HG03521 (cell line): ENCODE data around the gene OAS2.

Source experiments
- ATAC-seq: cut with Tn5 transposase; IDR thresholded peaks from one replicate; pipeline ENCODE4 v1.9.1; 2021; ENCODE audit warnings: mild to moderate bottlenecking, moderate library complexity; ENCODE audit not compliant: unreplicated experiment

Gene OAS2

DNA sequence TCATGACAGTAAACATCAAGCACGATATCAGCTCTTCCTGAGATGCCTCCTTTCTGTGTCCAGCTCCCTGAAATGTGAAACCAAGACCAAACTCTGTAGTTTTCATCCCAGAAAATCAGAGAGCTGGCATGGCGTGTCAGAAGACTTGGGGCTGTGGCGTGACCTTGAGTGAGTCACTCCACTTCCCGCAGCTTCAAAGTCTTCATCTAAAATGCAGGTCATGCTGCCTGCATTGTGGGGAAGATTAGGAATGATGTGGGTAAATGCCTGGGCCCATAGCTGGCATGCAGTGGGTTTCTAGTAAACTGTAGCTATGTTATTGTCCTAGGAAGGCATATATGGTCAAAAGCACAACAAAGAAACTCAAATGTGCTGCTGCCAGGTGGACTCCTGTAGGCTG lies 28.8 kb downstream of the OAS2 start:
- ATAC-seq: no peak

DNA sequence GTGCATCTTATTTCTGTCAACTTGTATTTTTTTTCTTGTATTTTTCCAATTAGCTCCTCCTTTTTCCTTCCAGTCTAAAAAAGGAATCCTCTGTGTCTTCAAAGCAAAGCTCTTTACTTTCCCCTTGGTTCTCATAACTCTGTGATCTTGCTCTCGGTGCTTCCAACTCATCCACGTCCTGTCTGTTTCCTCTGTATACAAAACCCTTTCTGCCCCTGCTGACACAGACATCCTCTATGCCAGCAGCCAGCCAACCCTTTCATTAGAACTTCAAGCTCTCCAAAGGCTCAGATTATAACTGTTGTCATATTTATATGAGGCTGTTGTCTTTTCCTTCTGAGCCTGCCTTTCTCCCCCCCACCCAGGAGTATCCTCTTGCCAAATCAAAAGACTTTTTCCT lies 32.4 kb downstream of the OAS2 start:
- ATAC-seq: no peak

DNA sequence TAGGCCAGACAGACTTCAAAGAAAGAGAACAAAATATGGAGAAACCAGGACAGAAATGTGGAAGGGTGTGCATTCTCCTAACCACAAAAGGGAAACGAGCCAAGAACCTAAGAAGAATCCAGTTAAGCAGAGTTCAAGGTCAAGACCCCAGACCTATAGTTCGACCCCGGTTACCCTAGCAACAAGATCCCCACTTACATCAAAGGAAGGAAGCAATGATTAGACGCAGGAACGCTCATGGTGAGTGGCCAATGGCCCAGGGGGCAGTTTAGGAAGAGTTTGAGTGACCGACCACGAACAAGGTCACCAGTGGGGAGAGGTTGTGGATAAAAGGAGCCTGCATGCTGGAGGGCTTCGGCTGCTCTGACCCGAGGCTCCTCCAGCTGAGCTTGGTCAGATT lies 36.2 kb downstream of the OAS2 start:
- ATAC-seq: no peak

DNA sequence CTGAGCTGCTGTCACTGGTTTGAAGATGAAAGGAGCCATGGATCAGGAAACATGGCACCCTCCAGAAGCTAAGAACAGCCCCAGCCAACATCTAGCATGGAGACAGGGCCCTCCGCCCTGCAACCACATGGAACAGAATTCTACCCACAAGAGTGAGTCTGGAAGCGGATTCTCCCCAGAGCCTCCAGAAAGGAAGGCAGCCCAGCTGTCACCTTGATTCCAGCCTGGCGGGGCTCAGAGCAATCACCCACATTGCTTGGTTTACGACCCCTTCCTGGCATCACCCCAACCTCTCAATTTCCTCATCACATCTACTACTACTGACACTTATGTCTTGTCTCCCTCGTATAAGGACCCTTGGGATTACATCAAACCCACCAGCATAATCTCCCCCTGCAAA lies 38.5 kb downstream of the OAS2 start:
- no peak for ATAC-seq

DNA sequence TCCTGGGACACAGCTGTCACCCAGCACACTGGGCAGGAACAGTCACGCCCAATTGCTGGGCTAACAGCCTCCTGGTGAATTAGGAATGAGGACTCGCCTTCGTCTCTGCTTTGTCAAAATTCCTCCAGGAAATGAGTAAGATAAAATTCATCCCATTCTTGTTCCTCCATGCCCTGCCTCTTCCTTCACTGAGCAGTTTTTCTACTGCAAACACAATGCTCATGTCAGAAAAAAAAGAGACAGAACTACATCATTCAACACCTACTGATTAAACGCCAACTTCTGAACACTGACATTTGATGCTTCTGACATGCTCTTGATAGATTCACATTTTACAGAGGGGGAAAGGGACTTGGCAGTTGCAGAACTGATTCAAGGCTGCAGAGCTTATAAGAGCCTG lies 40.7 kb downstream of the OAS2 start:
- no peak for ATAC-seq

DNA sequence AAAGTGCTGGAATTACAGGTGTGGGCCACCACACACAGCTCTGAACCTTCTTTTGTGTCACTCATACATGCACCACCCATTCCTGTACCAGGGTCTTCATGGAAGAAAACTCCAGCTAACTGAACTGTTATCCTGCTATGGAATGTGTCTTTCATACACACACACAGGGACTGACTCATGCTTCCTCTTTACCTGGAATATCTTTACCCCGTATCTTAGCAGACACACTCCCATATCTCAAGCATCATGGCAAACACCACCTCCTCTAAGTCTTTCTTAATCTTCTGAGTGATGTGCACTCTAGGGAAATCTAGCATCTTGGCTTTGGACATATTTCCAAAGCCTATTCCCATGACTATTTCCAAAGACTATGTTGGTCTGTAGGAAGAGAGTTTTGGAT lies 43.2 kb downstream of the OAS2 start:
- no peak for ATAC-seq

DNA sequence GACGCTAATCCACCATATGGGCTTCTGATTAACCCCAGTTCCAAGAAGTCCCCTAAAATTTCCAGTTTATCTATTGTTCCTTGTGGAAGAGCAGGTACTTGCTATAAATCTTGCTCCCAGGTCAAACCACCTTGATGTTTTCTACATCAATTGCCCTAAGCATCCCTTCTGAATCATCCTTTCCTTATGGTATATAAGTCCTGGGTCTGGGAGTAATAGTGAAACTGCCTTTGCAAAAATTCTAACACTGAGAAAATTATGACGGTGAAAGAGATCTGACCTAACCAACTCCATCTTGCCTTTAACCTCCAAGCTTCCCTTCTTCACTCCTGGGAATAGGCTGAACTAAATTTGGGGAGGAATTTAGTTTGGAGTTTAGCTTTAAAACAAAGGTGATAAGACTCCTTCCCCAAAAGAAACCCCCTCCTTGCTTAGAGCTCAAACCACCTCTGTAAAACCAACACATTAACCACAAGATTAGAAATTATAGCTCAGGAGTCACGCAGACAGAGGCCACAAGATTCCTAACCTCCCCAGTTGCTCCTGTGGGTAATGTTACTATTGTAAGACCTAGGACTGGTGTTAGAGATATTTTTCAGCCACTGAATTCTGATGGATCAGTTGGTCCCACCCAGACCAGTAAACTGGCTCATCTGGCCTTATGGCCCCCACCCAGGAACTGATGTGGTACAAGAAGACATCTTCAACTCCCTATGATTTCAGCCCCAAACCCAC lies 44.4 kb downstream of the OAS2 start:
- ATAC-seq: no peak

DNA sequence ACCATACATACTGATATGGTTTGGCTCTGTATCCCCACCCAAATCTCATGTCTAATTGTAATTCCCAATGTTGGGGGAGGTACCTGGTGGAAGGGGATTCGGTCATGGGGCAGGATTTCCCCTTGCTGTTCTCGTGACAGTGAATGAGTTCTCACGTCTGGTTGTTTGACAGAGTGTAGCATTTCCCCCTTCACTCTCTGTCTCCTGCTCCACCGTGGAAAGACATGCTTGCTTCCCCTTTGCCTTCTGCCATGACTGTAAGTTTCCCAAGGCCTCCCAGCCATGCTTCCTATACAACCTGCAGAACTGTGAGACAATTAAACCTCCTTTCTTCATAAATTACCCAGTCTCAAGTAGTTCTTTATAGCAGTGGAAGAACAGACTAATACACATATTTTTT lies 49.4 kb downstream of the OAS2 start:
- ATAC-seq: no peak

DNA sequence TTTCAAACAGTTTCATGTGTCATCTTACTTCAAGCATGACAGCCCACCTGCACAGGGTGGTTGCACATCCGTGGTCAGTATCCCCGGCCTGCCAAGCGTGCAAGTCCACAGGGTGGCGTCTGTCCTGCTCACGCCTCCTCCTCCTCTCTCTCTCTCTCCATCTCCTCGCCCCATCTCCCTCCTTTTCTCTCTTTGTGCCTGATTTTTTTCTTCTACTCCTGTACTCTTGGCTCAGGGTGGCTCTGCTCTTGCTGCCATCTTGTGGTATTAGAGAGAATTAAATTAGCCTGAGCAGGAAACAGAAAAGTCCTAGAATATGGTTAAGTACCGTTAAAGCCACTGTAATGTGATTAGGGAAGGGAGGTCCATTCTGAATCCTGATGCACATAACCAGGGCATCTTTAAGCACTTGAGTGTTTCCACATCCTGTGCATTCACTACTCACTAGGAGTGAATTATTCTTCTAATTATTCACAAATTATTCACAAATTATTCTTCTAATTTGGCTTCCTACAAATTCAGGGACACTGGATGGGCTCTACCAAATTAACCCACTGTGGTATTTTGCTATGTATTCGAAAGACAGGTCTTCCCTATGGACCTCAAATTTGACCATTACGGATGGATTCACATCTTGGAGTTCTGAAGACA lies 52.7 kb downstream of the OAS2 start:
- ATAC-seq: no peak

DNA sequence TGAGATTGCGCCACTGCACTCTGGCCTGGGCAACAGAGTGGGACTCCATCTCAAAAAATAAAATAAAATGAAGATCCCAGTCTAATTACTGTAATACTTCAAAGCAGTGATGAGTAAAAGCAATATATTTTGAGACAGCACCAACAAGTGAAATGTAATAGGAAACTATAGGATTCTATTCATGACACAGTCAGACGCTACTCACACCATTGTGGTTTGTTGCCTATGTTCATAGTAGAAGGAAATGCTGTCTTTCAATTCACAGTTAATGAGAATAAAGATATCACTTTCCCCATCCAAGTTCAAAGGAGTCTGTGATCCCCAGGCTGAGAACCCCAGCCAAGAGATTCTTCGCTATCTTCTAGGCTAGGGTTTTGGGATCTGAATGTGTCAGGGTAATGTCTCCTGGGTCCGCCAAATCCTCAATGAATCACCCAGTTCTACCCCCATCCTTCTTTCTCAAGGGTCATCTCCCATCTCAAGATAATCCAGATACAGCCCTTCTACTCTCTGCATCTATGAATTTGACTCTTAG lies 61.7 kb downstream of the OAS2 start:
- ATAC-seq: no peak

DNA sequence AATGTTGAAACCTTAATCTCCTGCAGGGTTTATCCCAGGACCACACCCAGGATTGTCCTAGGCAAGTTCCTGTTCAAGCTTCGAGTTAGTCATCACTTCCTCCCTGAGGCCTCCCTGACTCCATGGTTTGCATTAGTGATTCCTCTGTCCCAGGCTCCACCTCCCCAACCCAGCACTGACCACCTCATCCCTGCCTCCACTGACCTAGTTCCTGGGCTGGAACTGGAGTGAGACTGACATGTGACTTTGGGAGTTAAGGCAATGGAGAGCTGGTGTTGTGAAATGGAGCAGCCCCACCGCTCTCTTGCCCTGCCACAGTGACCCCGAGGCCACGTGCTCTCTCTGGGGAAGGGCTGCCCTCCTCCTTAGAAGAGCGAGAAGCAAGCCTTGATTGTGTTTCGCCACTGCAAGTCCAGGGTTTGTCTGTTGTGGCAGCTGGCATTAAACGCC lies 62.4 kb downstream of the OAS2 start:
- no peak for ATAC-seq

DNA sequence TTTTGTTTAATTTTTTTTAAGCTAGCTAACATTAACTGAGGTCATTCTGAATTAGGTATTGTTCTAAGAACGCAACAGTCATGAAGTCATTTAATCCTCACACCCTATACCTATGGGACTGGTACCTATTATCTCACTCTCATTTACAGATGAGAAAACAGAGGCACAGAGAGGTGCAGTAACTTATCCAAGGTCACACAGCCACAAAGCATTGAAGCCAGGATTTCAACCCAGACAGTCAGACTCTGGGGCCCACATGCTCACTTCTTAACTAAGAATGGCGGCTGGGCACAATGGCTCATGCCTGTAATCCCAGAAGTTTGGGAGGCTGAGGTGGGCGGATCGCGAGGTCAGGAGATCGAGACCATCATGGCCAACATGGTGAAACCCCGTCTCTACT lies 63.2 kb downstream of the OAS2 start:
- no peak for ATAC-seq

DNA sequence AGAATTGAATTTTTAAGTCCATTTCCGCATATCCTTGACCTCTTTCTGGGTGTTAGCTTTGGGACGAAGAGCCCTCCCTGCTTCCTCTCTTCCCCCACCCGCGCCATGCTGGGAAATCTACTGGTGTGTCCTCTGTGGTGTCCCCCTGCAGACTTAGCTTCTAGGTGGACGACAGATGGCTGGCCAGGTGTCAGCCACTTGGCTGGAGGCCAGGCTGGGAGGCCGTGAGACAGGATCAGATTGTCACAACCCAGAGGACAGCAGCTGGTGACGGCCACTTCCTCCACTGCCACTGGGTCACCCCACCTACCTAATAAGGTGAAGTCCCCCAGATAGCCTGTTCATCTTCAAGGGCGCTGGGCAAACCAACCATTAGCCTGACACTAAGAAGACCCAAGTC lies 64.9 kb downstream of the OAS2 start:
- no peak for ATAC-seq

DNA sequence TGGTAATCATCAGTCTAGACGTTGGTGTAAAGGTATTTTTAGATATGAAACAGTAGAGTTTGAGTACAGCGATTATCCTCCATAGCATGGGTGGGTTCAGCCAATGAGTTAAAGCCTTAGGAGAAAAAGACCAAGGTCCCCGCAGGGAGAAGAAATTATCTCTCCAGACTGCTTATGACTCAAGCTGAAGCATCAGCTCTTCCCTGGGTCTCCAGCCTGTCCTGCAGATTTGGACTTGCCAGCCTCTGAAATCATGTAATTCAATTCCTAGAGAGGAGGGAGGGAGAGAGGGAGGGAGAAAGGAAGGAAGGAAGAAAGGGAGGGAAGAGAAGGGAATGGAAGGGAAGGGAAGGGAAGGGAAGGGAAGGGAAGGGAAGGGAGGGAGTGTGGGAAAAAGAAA lies 66.2 kb downstream of the OAS2 start:
- ATAC-seq: no peak

DNA sequence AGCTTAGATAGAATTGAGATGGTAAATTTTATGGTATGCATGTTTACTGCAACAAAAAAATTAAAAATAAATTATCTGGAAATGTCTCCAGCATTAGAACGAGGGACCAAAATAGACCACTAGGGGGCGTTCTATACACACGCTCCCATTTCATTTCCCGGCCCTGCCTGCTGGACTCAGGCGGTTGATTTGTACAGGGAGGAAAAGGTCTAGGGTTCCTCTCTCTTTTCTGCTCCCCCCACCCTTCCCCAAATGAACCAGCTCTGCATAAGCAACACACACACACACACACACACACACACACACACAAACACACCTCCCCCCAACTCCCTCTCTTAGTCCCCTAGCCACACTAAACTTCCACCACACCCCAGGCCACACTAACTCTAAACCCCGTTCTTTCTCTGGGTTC lies 70.4 kb downstream of the OAS2 start:
- ATAC-seq: no peak

DNA sequence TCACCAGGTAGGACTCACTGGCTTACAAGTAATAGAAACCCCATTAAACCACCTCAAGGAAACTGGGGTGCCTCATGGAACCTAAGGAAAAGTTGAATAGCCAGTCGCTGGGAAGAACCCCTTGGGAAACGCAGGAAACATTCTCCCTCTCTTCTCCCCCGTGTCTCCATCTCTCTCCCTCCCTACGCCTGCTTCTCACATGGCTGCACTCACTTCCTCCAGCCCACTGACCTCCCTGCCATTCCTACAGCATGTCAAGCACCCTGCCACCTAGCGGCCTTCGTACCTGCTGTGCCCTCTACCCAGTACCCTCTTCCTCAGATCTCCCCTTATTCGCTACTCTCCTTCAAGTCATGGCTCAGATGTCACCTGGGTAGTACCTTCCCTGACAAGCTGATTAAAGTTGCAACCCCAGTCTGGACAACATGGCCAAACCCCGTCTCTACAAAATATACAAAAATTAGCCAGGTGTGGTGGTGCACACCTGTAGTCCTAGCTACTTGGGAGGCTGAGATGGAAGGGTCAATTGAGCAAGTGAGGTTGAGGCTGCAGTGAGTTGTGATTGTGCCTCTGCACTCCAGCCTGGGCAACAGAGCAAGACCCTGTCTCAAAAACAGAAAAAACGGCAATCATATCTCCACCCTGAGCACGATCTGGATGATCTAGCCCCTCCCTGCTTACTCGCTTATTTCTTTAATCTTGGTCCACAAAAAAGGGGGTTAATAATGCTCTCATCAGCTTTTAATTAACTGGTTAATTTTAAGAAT lies 71.8 kb downstream of the OAS2 start:
- no peak for ATAC-seq

DNA sequence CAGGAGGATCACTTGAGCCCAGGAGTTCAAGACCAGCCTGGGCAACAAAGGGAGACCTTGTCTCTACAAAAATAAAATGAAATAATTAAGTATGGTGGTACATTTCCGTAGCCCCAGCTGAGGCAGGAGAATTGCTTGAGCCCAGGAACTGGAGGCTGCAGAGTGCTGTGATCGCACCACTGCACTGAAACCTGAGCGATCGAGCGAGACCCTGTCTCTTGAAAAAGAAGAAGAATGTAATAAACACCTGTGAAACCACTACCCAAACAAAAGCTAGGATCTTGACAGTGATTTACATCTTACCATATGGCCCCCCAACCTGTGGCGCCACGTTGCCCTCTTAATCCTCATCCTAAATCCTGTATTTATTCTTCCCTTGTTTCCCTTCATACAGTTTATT lies 72.5 kb downstream of the OAS2 start:
- ATAC-seq: no peak

DNA sequence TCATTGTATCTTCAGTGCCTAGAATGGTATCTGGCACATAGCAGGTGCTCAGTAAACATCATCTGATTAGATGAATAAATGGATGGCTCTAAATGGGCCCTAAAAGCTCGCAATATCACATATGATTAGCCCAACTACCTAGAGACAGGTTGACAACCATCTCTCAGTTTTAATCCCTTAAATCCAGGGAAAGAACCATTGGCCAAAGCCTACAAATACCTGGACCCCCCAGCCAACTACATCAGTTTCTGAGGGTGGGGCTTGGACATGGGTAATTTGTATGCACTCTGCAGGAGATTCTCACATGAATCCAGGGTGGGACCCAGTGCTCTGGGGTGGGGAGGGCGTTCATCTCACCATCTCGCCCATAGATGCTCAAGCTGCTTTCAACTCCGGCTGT lies 73.4 kb downstream of the OAS2 start:
- no peak for ATAC-seq

DNA sequence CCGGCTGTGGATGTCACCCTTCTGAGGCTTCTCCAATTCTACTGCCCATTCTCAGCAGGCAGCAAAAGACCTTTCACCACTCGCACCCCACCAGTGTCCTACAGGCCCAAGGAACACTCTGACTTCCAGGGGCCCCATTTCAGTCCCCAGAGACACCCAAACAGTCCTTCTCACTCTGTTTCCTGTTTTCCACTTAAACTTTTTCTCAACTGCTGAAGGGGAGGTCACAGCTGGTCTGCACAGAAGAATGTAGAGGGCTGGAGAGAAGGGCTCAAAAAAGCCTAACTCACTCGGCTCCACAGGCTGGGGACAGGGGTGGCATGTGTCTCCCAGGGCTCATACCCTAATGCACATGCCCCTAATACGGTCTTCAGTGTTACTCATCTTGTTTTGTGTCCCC lies 74.0 kb downstream of the OAS2 start:
- ATAC-seq: no peak

DNA sequence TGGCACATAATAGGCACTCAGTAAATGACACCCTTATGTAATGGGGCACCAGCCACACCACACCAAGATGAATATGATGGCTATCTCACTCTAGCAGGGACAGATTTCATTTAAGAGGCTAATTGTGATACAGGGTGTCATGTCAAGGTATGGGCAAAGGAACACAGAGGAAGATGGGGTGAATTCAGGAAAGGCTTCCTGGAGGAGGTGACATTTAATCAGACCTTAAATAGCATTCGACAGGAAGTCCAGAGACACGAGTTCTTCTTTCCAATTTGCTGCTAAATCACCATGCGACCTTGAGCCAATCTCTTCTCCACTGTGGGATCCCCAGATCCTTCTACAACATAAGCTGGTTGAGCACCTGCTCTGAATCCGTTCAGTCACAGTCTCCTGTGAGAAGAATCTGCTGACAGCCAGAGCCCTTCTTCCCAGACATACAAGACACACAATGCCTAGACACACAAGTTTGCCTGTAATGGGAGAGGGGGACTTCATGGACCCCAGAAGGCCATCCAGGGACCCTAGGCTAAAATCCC lies 76.7 kb downstream of the OAS2 start:
- no peak for ATAC-seq

DNA sequence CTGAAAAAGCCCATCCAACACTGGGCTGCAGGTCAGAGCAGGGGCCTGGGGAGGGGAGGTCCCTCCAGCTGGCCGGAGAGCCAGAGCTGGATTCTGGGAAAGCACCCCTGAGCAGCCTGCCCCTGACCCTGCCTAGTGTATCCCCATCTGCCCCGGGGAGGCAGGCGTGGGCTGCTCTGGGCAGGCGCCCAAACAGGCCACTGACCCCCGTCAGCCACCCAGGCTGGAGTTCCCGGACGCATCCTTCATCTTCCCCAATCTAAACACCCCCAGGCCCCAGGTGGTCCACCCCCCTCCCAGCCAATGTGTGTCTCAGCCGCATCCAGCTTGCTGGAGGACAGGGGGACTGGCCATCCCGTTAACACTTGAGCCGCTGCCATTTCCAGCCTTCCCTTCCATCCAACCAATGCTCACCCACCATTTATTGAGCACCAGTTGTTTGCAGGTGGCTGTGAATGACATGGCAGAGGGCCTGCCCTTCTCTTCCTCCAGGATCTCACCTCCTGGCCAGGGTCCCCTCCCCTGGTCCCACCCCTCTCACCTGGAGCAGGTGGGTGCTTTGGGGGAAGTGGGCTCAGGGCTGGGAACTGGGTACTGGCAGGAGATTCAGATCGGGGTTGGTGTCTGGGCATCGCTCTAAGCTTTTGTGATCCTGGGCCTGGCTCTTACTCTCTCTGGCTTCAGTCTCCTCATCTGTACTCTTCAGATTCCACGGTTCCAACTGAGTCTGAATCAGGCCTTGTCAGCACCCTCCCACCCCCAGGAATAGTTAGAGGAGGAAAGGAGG lies 77.5 kb downstream of the OAS2 start:
- no peak for ATAC-seq
